Endothelial cell of umbilical vein (primary cell): ENCODE results near the gene SH3RF1. TPM values are rescaled to one million over a fixed set of nuclear protein-coding genes. Genes with fewer than 3 reads are reported as not detected.

ENCODE experiments used
- BruUV-seq: library from RNA; stranded (reverse); fragments of 400-500 nt; replicated peaks from 2 replicates; lab custom pipeline; 2021; lab: Mats Ljungman, UMichigan
- CTCF ChIA-PET: fragments of 300-600, 350-600 bp; sonication (Branson Sonifier 250); formaldehyde crosslinking; loops from one replicate; lab custom pipeline; 2021; ENCODE audit warnings: antibody characterized with exemption, inconsistent platforms; lab: Charles Lee
- POLR2A ChIA-PET: fragments of 300-600, 350-600 bp; sonication (Branson Sonifier 250); formaldehyde crosslinking; loops from one replicate; lab custom pipeline; 2021; ENCODE audit warnings: antibody characterized with exemption, inconsistent platforms; lab: Charles Lee
- DNase-seq: peaks from one replicate; pipeline ENCODE4 v3.0.0-alpha.2; 2011; ENCODE audit warnings: low read depth, low spot score
- FAIRE-seq: peaks from 2 replicates; lab custom pipeline; 2011; peaks lifted over from hg19 to GRCh38; lab: Jason Lieb, UNC
- H2AFZ ChIP-seq: 2 replicates; pipeline ENCODE4 v1.6.0; 2012; ENCODE audit warnings: low read depth, low read length, control low read depth, inconsistent platforms
- H3K27ac ChIP-seq: 2 replicates; pipeline ENCODE4 v1.5.1; 2011; ENCODE audit warnings: low read depth, mild to moderate bottlenecking, control low read depth, low read length, moderate library complexity; ENCODE audit not compliant: insufficient read depth
- H3K27me3 ChIP-seq, 2 experiments: 2 replicates each; pipeline versions ENCODE4 v1.6.0 to v1.6.1; 2011; ENCODE audit warnings: low read length in 2 of 2, mixed read lengths in 1 of 2; ENCODE audit not compliant: control insufficient read depth in 2 of 2, insufficient read depth in 2 of 2
- H3K36me3 ChIP-seq, 2 experiments: 2 replicates in 1 of 2; 3 replicates in 1 of 2; pipeline ENCODE4 v1.5.1; 2011; ENCODE audit warnings: low read length in 2 of 2, mild to moderate bottlenecking in 1 of 2, moderate library complexity in 1 of 2; ENCODE audit not compliant: control insufficient read depth in 2 of 2, insufficient read depth in 2 of 2; ENCODE audit errors: extremely low read depth in 1 of 2
- H3K4me1 ChIP-seq: 3 replicates; pipeline ENCODE4 v1.5.1; 2011; ENCODE audit warnings: mild to moderate bottlenecking, low read length; ENCODE audit not compliant: control insufficient read depth, insufficient read depth; ENCODE audit errors: extremely low read depth
- H3K4me2 ChIP-seq: 2 replicates; pipeline ENCODE4 v1.6.1; 2011; ENCODE audit warnings: low read length, control low read depth, mixed read lengths; ENCODE audit not compliant: insufficient read depth
- H3K4me3 ChIP-seq, 3 experiments: fragments of 200-600 bp in 1 of 3; sonication (generic), shearing (Covaris generic) in 1 of 3; replicated peaks in 1 of 3; 2 replicates each; pipeline ENCODE4 v1.5.1; 2011 to 2016; ENCODE audit warnings: control low read depth in 3 of 3, low read length in 3 of 3, mild to moderate bottlenecking in 2 of 3, inconsistent platforms in 1 of 3, low read depth in 1 of 3, moderate library complexity in 1 of 3; ENCODE audit not compliant: insufficient read depth in 1 of 3
- H3K79me2 ChIP-seq: 2 replicates; pipeline ENCODE4 v1.6.0; 2012; ENCODE audit warnings: low read length, inconsistent platforms; ENCODE audit not compliant: control insufficient read depth, insufficient read depth
- H3K9ac ChIP-seq: replicated peaks from 2 replicates; pipeline ENCODE3; 2011; ENCODE audit warnings: low read length, control low read depth; ENCODE audit not compliant: insufficient read depth; ENCODE audit errors: extremely low read depth
- H3K9me1 ChIP-seq: replicated peaks from 3 replicates; pipeline ENCODE4 v1.6.0; 2011; ENCODE audit warnings: mild to moderate bottlenecking, low read length; ENCODE audit not compliant: control insufficient read depth, insufficient read depth; ENCODE audit errors: extremely low read depth
- H3K9me3 ChIP-seq: replicated peaks from 2 replicates; pipeline ENCODE4 v1.5.1; 2012; ENCODE audit warnings: low read length, inconsistent platforms; ENCODE audit not compliant: control insufficient read depth, insufficient read depth
- H4K20me1 ChIP-seq: replicated peaks from 2 replicates; pipeline ENCODE3; 2011; ENCODE audit warnings: mild to moderate bottlenecking, low read length; ENCODE audit not compliant: control insufficient read depth, insufficient read depth; ENCODE audit errors: extremely low read depth
- JUN ChIP-seq: IDR thresholded peaks from 2 replicates; pipeline ENCODE4 v1.6.1; 2011; ENCODE audit warnings: borderline replicate concordance, low read depth; ENCODE audit not compliant: insufficient read length, insufficient read depth
- MYC ChIP-seq: IDR thresholded peaks from one replicate; pipeline ENCODE4 v1.6.1; 2011; ENCODE audit warnings: mild to moderate bottlenecking, low read depth, low read length
- POLR2AphosphoS5 ChIP-seq: IDR thresholded peaks from 2 replicates; pipeline ENCODE4 v1.6.1; 2012; ENCODE audit warnings: low read depth, mild to moderate bottlenecking, control low read depth, low read length, moderate library complexity; ENCODE audit not compliant: insufficient read depth
- dilution Hi-C: fragments of 300-500 bp; cut with MboI; formaldehyde crosslinking; loops from one replicate; pipeline ENCODE4 v1.15.0; 2019; ENCODE audit warnings: low sequenced_read_pairs; ENCODE audit not compliant: extremely low pct_ligation_motif_present
- intact Hi-C: fragments of 100-400 bp; cut with micrococcal nuclease; formaldehyde crosslinking; loops from one replicate; pipeline ENCODE4 v1.10.0; 2022
- polyA plus RNA-seq, 4 experiments: library from polyadenylated mRNA; depleted of rRNA in 3 of 4; stranded (reverse) in 3 of 4; unstranded in 1 of 4; fragments of >200 nt; gene quantifications; 2 replicates each; pipeline versions ENCODE4 v1.2.1 to v1.2.3, GENCODE V29; 2011 to 2012; ENCODE audit warnings: missing spikeins in 1 of 4
- total RNA-seq: library from RNA; stranded (reverse); gene quantifications from 2 replicates; pipeline ENCODE4 v1.2.3, GENCODE V29; 2021
- TF ChIP-seq, protein P1 (sequence below), 2 donors: IDR thresholded peaks; 1 replicate in 1 of 2; 2 replicates in 1 of 2; pipeline ENCODE4 v1.5.1; 2011; ENCODE audit warnings: low read length in 2 of 2, mild to moderate bottlenecking in 2 of 2, moderate library complexity in 2 of 2, control low read depth in 1 of 2, inconsistent platforms in 1 of 2, low read depth in 1 of 2; ENCODE audit not compliant: insufficient read depth in 1 of 2; ENCODE audit errors: extremely low read depth in 1 of 2

SH3RF1 gene
- total and polyA plus RNA-seq, 2 donors (not counting 3 experiments of a cell fraction or from before 2014, with no cell fraction given) = 16.2 to 24.9 TPM

DNA sequence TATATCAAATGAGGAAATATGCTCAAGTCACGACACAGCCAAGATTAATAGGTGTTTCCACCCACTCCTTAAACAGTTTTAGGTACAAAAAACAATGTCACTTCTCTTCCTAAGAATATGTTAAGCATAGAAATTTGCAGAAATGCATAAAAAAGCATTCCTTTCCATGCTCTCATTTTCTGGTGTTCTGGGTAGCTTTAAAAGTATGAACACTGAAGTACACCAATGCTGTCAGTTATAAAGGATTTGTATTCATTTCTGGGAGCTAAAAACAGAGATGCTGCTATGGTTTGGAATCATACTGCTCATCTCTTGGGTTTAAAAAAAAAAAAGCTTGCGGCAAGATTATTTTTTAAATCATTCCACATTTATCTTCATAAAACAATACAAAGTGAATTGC, 20.8 kb downstream of the SH3RF1 start:
- Histone ChIP-seq H4K20me1 (no peaks in the 10 kb centered on the region), H3K9ac (peak overlapping the region; percentile 11)
- POLR2A ChIA-PET = interaction anchor here (0.6 kb wide), 1 partner anchor 151 kb away, joined by 3 read pairs; no protein-coding TSS in a partner anchor

More for the DNA sequence above, 20.8 kb downstream of the SH3RF1 start:
- dilution Hi-C loops (no loop called here), intact Hi-C loops (loop anchor here (5.0 kb wide), 1 partner anchor 93 kb away; no protein-coding TSS in a partner anchor)
- H3K79me2 ChIP-seq = peaks cover 90% of the 10 kb centered on the region
- H3K4me1 ChIP-seq = peaks cover 60% of the 10 kb centered on the region
- no peak overlapping the region for H3K4me3 ChIP-seq
- no peaks in the 10 kb centered on the region for H3K27me3 ChIP-seq
- H3K36me3 ChIP-seq = no peaks in the 10 kb centered on the region
- TF ChIP-seq JUN (no peak), POLR2AphosphoS5 (no peak), MYC (no peak)
- TF ChIP-seq, protein P1, sequence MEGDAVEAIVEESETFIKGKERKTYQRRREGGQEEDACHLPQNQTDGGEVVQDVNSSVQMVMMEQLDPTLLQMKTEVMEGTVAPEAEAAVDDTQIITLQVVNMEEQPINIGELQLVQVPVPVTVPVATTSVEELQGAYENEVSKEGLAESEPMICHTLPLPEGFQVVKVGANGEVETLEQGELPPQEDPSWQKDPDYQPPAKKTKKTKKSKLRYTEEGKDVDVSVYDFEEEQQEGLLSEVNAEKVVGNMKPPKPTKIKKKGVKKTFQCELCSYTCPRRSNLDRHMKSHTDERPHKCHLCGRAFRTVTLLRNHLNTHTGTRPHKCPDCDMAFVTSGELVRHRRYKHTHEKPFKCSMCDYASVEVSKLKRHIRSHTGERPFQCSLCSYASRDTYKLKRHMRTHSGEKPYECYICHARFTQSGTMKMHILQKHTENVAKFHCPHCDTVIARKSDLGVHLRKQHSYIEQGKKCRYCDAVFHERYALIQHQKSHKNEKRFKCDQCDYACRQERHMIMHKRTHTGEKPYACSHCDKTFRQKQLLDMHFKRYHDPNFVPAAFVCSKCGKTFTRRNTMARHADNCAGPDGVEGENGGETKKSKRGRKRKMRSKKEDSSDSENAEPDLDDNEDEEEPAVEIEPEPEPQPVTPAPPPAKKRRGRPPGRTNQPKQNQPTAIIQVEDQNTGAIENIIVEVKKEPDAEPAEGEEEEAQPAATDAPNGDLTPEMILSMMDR (IDR thresholded peaks at IDR 0.05; ENCODE audit: extremely low read depth in 1 of 2, insufficient read depth in 1 of 2, low read depth in 1 of 2, low read length in 2 of 2) = no peak
- H3K27ac ChIP-seq = peak overlapping the region; percentile 75
- H3K9me1 ChIP-seq = no peaks in the 10 kb centered on the region
- FAIRE-seq = no peak
- no peak overlapping the region for H2AFZ ChIP-seq
- DNase-seq = no peak
- CTCF ChIA-PET = no interaction called here
- H3K9me3 ChIP-seq = no peaks in the 10 kb centered on the region
- BruUV-seq = no TSS peak
- peak overlapping the region; percentile 47 for H3K4me2 ChIP-seq
